VCaP (cell line): Measurements from ENCODE around the gene AVP.
A peak's percentile ranks its signal among the peaks of the same experiment; 100 is the strongest.

Experiments used
- H3K27ac ChIP-seq: fragments of 450-650 bp; 2 replicates; pipeline ENCODE4 v1.5.1; 2017
- CTCF ChIP-seq: fragments of 450-650 bp; conservative IDR thresholded peaks from 2 replicates; pipeline ENCODE4 v1.5.1; 2017; ENCODE audit warnings: mild to moderate bottlenecking, moderate library complexity

AVP gene

GRCh38 chr20:3040086-3040485 lies 44.4 kb downstream of the AVP start:
- peak overlapping the region; percentile 96 for H3K27ac ChIP-seq
- TF ChIP-seq CTCF = no peak

GRCh38 chr20:3039426-3039825 lies 45.1 kb downstream of the AVP start:
- TF ChIP-seq CTCF = no peak
- peak overlapping the region; percentile 96; the same call in 1 of the 2 replicates for H3K27ac ChIP-seq

GRCh38 chr20:3038454-3038853 lies 46.1 kb downstream of the AVP start:
- no peak for TF ChIP-seq CTCF
- peak overlapping the region; percentile 96; the same call in 1 of the 2 replicates for H3K27ac ChIP-seq

- TF ChIP-seq CTCF = no peak
- peak overlapping the region; percentile 9; the same call in 1 of the 2 replicates for H3K27ac ChIP-seq
These were observed 46.9 kb downstream of the AVP start for GRCh38 chr20:3037654-3038053.

GRCh38 chr20:3032624-3033023 lies 51.9 kb downstream of the AVP start:
- TF ChIP-seq CTCF = no peak

More at GRCh38 chr20:3032624-3033023, 51.9 kb downstream of the AVP start:
- H3K27ac ChIP-seq = no peak overlapping the region
